HG02678 (cell line): ENCODE measurements around the gene RAPGEF1.

Experiments
- ATAC-seq: cut with Tn5 transposase; IDR thresholded peaks from one replicate; pipeline ENCODE4 v1.9.1; 2021; ENCODE audit warnings: mild to moderate bottlenecking, moderate library complexity; ENCODE audit not compliant: unreplicated experiment

Gene RAPGEF1

GRCh38 chr9:131591845-131592208, 148.0 kb downstream of the RAPGEF1 start:
- no peak for ATAC-seq

- ATAC-seq: peak; percentile 48
Observed at GRCh38 chr9:131590907-131591844, 148.7 kb downstream of the RAPGEF1 start.

- ATAC-seq: no peak
Observed at GRCh38 chr9:131590449-131590848, 149.4 kb downstream of the RAPGEF1 start.

DNA sequence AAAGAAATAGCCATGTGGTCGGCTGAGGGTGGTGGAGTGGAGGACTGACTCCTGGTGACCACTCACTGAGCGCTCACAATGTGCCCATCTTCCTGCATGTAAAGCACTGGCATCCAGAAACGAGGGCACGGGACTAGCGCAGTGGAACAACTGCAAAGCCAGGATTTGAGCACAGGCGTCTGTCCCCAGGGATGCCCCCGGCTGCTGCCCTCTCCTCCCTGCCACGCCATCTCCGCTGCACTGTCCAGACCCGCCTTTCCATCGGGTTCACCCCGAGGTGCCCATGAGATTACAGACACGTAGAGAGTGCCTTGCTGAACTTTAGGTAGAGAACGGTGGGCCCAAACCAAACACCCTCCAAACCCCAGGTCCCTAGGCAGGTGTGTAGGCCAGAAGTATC, 149.9 kb downstream of the RAPGEF1 start:
- ATAC-seq: no peak

- no peak for ATAC-seq
Observed at GRCh38 chr9:131589124-131589711, 150.7 kb downstream of the RAPGEF1 start.

- ATAC-seq: no peak
Observed at GRCh38 chr9:131588396-131588795, 151.5 kb downstream of the RAPGEF1 start.

- no peak for ATAC-seq
Observed at GRCh38 chr9:131587906-131588305, 152.0 kb downstream of the RAPGEF1 start.

DNA sequence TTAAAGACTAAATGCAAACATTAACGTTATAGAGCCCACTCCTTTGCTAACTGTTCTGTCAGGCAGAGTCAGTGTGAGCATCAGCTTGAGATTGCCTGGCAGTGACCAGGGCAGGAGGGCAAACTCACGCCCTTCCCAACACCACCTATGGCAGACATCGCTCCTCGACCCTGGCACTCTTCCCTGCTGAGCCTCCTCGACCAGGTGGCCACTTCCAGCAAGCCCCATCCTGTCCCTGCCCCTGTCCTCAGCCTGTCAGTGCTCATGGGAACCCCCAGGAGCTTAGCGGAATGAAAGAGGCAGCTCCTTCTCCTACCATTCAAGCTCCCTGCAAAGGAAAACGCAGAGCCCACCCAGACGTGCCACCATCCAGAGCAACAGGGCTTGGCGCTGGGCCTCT, 152.5 kb downstream of the RAPGEF1 start:
- no peak for ATAC-seq

DNA sequence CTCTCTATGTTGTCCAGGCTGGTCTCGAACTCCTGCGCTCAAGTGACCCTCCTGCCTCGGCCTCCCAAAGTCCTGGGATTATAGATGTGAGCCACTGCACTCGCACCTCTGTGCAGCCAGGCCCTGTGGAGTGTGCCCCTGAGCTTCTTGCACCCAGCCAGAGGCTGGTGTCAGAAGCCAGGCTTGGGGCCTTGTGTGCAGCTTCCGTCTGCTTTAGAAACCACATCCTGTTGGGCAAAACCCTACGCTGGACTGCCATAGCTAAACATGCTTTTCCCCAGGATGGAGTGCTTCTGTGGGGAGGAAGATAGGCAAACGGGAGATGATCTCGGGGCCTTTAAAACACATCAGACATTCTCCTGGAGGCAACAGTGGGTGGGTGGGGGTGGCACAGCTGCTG, 154.5 kb downstream of the RAPGEF1 start:
- no peak for ATAC-seq

- ATAC-seq: no peak
Observed at GRCh38 chr9:131584858-131585257, 155.0 kb downstream of the RAPGEF1 start.

- no peak for ATAC-seq
Observed at GRCh38 chr9:131583836-131584555, 155.9 kb downstream of the RAPGEF1 start.

DNA sequence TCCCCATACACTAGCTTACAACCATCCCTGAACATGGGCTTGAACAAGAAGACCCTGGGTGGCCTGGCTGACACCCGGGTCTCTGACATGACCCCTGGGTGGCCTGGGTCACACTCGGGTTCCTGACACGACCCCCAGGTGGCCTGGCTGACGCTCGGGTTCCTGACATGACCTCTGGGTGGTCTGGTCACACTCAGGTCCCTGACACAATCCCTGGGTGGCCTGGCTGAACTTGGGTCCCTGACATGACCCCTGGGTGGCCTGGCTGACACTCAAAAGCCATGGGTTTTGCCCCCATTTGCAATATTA, 156.6 kb downstream of the RAPGEF1 start:
- no peak for ATAC-seq

GRCh38 chr9:131582466-131583336, 157.2 kb downstream of the RAPGEF1 start:
- no peak for ATAC-seq

DNA sequence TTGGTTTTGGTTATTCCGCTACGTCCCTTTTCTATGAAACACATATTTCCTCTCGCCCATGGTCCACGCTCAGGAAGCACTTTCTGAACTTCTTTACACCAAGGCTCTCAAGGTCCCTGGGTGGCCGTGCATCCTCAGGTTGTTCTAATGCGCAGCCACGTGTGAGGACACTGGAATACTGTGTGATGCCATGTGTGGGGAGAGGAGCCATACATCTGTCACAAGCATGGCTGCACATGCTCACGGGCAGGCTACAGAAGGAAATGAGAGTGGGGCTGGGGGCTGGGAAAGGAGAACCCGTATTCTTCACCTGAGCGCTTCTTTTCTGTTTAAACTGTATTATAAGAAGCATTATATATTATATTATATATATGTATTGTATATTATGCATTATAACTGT, 157.8 kb downstream of the RAPGEF1 start:
- ATAC-seq: no peak

GRCh38 chr9:131580358-131580757, 159.5 kb downstream of the RAPGEF1 start:
- ATAC-seq: no peak

DNA sequence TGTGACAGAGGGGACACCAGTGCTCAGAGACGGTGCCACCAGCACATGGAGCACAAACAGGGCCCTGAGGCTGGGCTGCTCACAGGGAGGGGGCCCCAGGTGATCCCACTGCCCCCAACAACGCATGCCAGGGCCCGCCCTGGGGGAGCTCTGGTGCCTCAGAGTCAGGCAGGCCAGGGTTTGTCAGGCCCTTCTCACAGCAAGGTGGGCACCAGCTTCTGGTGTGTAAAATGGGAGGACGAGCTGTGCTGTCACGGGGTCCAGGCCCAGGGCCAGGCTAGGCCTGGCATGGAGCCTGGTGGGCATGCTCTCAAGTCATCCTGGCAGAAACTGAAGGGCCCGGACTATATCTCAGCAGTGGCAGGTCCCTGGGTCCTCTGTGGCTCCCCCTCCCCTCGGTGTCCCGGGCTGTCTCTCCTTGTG, 160.1 kb downstream of the RAPGEF1 start:
- no peak for ATAC-seq

DNA sequence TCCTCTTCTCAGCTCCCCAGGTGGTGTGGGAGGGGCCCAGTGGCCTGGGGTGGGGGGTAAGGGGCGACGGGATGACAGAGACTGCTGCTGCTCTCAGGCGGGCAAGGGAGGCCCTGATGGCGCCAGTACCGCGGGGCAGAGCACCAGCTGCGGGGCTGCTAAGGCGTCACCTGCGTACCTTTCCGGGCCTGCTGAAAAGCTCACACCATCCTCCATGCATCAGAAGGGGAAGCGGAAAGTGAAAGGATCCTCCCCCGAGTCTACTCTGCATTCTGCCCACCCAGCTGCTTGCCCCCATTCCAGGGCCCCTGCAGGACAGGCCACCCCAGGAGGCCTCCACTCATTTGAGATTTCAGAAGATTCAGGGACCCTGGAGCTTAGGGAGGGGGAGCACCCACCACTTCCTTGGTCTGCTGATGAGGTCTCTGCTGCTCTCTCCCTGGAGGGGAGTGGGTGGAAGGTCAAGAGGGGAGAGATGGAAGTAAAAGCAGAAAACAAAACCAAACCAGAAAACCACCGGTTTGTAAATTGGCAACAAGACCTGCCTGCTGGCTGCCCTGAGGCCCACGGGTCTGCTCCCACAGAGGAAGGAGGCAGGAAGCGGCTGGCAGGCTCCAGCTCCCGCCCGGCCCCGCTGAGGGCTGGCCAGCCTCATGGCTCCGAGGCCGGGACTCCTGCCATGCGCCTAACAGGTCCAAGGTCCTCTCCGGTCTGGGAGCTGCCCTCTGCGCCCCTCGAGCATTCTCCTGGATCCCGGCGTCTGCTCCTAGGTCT, 161.0 kb downstream of the RAPGEF1 start:
- ATAC-seq: peak; percentile 60

DNA sequence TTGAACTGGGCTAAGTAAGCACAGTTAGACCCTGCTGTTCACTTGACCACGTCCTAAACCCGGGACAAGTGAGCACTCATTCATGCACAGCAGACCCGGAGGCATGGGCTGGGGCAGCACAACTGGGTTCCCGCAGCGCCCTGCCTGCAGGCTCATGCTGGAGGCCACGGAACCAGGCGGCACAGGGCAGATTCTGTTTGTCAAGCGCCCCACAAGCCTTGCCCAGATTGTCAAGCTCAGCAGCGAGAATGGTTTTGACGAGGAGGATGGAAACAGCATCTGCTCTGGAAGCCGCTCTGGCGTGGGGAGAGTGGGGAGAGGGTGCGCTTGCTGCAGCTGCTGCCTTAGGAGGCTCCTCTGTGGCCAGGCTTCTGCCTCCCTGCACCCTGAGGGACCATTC, 161.9 kb downstream of the RAPGEF1 start:
- no peak for ATAC-seq

DNA sequence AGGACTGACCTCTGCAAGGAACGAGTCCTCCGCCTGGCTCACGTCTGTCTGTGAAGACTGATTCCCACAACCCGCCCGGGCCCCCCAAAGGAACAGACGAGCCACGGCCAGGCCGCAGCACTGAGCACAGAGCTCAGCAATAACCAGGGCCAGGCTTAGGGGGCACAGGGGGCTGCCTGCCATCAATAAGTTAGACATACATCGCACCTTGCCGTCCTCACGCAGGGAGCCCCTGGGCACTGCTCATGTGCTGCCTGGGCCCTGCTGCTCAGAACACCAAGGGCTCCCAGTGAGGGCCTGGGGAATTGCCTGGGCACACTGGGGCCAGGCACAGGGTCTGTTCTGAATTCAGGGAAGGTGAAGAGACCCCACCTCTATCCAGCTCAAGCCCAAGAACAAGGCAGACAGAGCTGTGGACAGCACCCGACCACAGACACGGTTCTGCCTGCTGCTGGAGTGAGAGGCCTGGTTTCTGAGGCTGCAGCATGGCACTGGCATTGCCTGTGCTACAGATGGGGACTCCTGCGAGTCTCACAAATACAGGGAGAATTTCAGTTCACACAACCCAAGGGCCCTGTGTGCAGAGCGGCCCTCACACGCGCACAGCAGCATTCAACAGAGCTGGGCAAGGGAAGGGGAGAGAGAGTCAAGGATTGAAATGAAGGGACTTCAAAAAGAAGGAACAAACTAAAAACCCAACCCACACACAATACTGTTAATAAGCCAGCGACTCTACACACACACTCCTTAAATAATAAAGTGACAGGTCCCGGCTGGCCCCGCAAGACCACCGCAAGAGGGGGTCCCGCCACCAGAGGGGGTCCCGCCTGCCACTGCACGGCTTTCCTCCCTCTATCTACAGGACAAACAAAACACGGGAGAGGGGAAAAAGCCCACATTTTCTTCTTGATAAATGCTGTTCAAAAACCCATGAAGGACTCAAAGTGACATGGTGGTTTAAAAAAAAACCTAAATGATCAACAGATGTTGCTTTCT, 162.6 kb downstream of the RAPGEF1 start:
- no peak for ATAC-seq
